Loucy (cell line): ENCODE measurements around the gene SLC16A7.

Source experiments
- EZH2phosphoT487 ChIP-seq: fragments of 200-600 bp; IDR thresholded peaks from 2 replicates; pipeline ENCODE4 v1.6.1; 2018; ENCODE audit warnings: antibody characterized with exemption, mild to moderate bottlenecking, moderate library complexity, borderline replicate concordance
- TF ChIP-seq, protein P1 (sequence below): fragments of 200-600 bp; sonication (generic); conservative IDR thresholded peaks from 2 replicates; pipeline ENCODE4 v1.5.1; 2014; ENCODE audit warnings: mild to moderate bottlenecking, antibody characterized with exemption, low read length

DNA sequence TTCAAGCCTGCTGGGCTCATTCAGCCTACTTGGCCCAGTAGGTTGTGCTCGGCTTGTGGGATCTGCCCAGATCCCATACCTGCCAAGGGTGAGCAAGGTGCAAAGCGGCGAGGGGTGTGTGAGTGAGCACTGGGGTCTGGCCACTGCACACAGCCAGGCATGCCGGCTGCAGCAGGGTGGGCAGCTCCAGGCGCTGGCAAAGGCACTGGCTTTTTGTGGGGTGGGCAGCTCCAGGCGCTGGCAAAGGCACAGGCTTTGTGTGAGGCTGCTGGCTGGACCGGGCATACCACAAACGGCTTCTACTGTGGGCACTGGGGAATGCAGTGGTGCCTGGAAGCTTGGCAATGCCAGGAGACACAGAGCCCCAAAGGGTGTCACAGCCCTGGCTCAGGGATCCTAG, 137.4 kb downstream of the SLC16A7 start:
- TF ChIP-seq, protein P1, sequence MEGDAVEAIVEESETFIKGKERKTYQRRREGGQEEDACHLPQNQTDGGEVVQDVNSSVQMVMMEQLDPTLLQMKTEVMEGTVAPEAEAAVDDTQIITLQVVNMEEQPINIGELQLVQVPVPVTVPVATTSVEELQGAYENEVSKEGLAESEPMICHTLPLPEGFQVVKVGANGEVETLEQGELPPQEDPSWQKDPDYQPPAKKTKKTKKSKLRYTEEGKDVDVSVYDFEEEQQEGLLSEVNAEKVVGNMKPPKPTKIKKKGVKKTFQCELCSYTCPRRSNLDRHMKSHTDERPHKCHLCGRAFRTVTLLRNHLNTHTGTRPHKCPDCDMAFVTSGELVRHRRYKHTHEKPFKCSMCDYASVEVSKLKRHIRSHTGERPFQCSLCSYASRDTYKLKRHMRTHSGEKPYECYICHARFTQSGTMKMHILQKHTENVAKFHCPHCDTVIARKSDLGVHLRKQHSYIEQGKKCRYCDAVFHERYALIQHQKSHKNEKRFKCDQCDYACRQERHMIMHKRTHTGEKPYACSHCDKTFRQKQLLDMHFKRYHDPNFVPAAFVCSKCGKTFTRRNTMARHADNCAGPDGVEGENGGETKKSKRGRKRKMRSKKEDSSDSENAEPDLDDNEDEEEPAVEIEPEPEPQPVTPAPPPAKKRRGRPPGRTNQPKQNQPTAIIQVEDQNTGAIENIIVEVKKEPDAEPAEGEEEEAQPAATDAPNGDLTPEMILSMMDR: no peak
- no peak for TF ChIP-seq EZH2phosphoT487
